ENCODE measurements around the gene COL6A3.
A peak's percentile ranks its signal among the peaks of the same experiment; 100 is the strongest.

The COL6A3 gene

GRCh38 chr2:237290261-237290660 is 123.7 kb downstream of the COL6A3 start:
- peak; percentile 85 for DNase-seq

DNA sequence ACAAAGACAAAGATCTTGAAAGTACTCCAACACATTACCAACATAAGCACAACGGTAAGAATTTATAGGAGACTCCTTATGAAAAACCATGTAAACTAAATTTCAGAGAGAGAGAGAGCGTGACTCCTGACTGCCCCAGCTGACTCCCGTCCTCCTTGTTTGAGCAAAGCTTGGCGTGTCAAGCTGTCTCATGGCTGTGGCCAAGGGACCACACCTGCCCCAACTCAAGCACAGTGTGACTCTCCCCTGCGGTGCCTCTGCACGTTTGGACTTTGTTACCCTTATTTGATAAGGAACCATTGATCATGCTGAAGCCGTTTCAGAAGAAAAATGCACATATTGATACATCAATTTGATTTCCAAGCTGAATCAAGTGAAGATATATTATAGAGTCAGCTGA is 124.8 kb downstream of the COL6A3 start:
- DNase-seq: no peak

- no peak for DNase-seq
Measured at GRCh38 chr2:237287872-237288271, 126.1 kb downstream of the COL6A3 start.

- DNase-seq: no peak
Measured at GRCh38 chr2:237283131-237283928, 130.6 kb downstream of the COL6A3 start.

GRCh38 chr2:237282568-237283128 is 131.3 kb downstream of the COL6A3 start:
- peak; percentile 59 for DNase-seq

DNA sequence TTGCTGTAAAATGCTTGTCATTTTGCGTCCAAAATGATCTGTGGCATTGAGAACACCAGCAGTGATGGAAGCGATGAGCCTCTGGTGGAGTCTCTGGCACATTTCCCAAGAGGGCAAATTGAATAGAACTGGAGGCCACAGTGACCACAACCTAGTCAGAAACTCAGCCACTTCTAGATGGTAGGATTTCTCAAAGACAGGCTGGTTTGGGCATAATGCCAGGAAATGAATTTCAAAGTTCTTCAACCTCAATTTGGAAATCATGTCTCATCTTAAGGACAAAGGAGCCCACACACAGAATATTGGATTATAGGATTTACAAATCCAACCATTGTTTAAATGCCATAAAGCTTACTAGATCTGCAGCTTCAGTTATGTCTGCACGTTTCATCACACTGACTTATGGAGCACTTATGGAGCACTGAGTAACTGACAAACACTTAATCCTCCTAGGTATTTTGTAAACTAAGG is 132.1 kb downstream of the COL6A3 start:
- no peak for DNase-seq

DNA sequence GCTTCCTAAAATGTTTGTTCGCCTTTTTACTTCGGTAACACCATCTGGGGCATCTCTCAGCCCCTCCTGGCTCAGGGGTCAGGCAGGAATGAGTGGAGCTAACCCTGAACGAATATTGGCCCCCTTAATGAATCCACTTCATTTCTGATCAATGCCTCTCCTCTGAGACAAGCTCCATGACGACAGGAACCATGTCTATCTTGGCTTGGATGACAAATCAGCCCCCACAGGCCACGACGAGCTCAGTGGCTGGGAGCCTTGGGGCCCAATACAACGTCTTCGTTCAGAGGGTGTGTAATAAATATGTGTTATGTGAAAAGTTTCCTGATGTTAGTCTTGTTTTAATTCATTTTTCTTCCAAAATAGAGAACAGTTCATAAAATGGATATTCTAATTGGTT is 133.0 kb downstream of the COL6A3 start:
- DNase-seq: no peak

- no peak for DNase-seq
Measured at GRCh38 chr2:237280229-237280628, 133.7 kb downstream of the COL6A3 start.

DNA sequence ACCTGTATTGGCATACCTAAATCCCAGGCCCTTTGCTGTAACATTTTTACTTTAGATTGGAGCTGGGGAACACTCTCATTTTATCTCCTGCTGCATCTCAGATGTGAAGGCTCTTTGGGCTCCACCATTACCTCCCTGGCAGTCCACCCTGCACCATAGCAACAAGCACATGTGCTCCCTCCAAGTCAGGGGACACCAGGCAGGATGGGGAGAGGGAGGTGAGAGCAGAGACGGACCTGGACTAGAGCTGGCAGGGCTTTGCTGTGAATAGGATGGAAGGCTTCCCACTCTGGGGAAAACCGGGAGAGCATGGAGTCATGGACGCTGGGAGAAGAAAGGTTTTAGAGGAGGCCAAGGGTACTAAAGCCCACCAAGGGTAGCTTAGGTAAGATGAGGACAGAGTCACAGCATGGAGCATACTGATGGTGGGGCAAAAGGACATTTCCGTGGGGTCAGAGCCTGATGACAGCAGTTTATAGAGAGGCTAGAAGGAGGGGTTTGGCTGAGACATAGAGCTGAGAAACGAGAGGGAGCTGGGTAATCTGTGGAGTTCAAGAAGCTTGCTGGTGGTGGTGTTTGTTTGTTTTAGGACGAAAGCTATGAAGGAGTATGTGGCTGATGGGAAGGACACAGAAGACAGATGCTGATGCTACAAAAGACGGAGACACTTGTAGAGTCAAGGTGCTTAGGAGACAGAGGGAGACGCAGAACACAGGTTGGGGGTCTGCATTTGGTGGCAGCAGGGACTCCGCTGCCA is 134.8 kb downstream of the COL6A3 start:
- no peak for DNase-seq

DNA sequence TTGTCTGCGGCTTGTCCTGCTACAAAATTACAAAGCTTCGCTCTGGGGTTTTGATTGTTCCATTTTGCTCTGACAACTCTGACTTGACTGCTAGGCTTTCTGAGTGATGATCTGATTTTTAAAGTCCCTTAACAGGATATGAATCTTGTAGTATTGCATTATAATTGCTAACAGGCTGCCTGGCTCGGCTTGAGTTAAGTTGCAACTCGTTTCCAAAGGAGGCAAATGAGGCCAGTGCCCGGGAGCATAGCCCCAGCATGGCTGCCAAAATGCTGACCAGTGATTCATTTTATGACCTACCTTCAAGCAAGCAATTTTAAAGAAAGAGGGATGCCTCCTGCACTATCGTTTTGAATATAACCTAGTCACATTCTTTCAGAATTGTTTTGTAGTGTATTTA is 135.4 kb downstream of the COL6A3 start:
- DNase-seq: no peak

DNA sequence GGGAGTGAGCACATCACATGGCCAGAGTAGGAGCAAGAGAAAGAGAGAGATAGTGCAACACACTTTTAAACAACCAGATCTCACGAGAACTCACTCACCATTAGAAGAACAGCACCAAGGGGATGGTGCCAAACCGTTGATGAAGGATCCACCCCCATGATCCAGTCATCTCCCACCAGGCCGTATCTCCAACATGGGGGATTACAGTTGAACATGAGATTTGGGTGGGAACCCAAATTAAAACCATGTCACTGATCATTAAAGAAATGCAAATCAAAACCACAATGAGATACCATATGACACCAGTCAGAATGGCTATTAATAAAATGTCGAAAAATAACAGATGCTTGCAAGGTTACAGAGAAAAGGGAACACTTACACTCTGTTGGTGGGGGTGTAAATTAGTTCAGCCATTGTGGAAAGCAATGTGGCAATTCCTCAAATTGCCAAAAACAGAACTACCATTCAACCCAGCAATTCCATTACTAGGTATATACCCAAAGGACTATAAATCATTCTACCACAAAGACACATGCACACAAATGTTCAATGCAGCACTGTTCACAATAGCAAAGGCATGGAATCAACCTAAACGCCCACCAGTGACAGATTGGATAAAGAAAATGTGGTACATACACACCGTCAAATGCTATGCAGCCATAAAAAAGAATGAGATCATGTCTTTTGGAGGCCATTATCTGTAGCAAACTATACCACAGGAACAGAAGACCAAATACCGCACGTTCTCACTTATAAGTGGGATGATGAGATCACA is 137.1 kb downstream of the COL6A3 start:
- no peak for DNase-seq

Measured in islet precursor cell (in vitro differentiated cells).